SK-N-SH treated with all-trans-retinoic acid at 6 μM for 48 hours (cell line): Measurements from ENCODE around the gene FAM174B.

Experiments used
- ATAC-seq: fragments of 200-7000 bp; cut with Tn5 transposase; 3 replicates; pipeline ENCODE4 v1.9.1; 2020; ENCODE audit warnings: mild to moderate bottlenecking, moderate library complexity
- CREB5 ChIP-seq: fragments of 250-450 bp; sonication (Bioruptor Pico); IDR thresholded peaks from 2 replicates; pipeline ENCODE4 v1.5.1; 2020; ENCODE audit warnings: low read depth, mild to moderate bottlenecking, moderate library complexity
- CSRNP3 ChIP-seq: fragments of 250-450 bp; sonication (Bioruptor Pico); IDR thresholded peaks from 2 replicates; pipeline ENCODE4 v1.5.1; 2021; ENCODE audit warnings: mild to moderate bottlenecking, moderate library complexity
- GLIS3 ChIP-seq: fragments of 250-450 bp; sonication (Bioruptor Pico); IDR thresholded peaks from 2 replicates; pipeline ENCODE4 v1.5.0; 2020; ENCODE audit warnings: mild to moderate bottlenecking, moderate library complexity
- OSR1 ChIP-seq: fragments of 250-450 bp; sonication (Bioruptor Pico); IDR thresholded peaks from 2 replicates; pipeline ENCODE4 v1.8.0; 2022; ENCODE audit warnings: moderate library complexity, mild to moderate bottlenecking, inconsistent platforms
- PPARA ChIP-seq: fragments of 250-450 bp; sonication (Bioruptor Pico); IDR thresholded peaks from 2 replicates; pipeline ENCODE4 v1.5.0; 2020; ENCODE audit warnings: mild to moderate bottlenecking, borderline replicate concordance
- RARB ChIP-seq: fragments of 250-450 bp; sonication (Bioruptor Pico); IDR thresholded peaks from 2 replicates; pipeline ENCODE4 v1.8.0; 2021; ENCODE audit warnings: mild to moderate bottlenecking, moderate library complexity
- SNAI2 ChIP-seq: fragments of 250-450 bp; sonication (Bioruptor Pico); IDR thresholded peaks from 2 replicates; pipeline ENCODE4 v1.5.0; 2020; ENCODE audit warnings: mild to moderate bottlenecking, moderate library complexity
- TCF4 ChIP-seq: fragments of 250-450 bp; sonication (Bioruptor Pico); IDR thresholded peaks from 2 replicates; pipeline ENCODE4 v1.8.0; 2021; ENCODE audit warnings: mild to moderate bottlenecking, moderate library complexity, borderline replicate concordance
- TOX ChIP-seq: fragments of 250-450 bp; sonication (Bioruptor Pico); IDR thresholded peaks from 2 replicates; pipeline ENCODE4 v1.8.0; 2021; ENCODE audit warnings: mild to moderate bottlenecking, moderate library complexity, borderline replicate concordance
- TSHZ2 ChIP-seq: fragments of 250-450 bp; sonication (Bioruptor Pico); IDR thresholded peaks from 2 replicates; pipeline ENCODE4 v1.5.0; 2020; ENCODE audit warnings: mild to moderate bottlenecking, moderate library complexity
- ZC3H10 ChIP-seq: fragments of 250-450 bp; sonication (Bioruptor Pico); IDR thresholded peaks from 2 replicates; pipeline ENCODE4 v1.5.1; 2021; ENCODE audit warnings: mild to moderate bottlenecking, moderate library complexity
- ZFP3 ChIP-seq: fragments of 250-450 bp; sonication (Bioruptor Pico); IDR thresholded peaks from 2 replicates; pipeline ENCODE4 v1.5.0; 2020; ENCODE audit warnings: mild to moderate bottlenecking, moderate library complexity
- ZFP30 ChIP-seq: fragments of 450-650 bp; formaldehyde crosslinking; IDR thresholded peaks from 2 replicates; pipeline ENCODE4 v1.5.0; 2022; ENCODE audit warnings: mild to moderate bottlenecking, moderate library complexity
- ZNF565 ChIP-seq: fragments of 450-650 bp; formaldehyde crosslinking; conservative IDR thresholded peaks from 2 replicates; pipeline ENCODE4 v1.5.0; 2020; ENCODE audit warnings: low read depth, mild to moderate bottlenecking, moderate library complexity
- ZNF70 ChIP-seq: fragments of 450-650 bp; formaldehyde crosslinking; IDR thresholded peaks from 2 replicates; pipeline ENCODE4 v1.5.0; 2020; ENCODE audit warnings: mild to moderate bottlenecking, moderate library complexity
- TF ChIP-seq, protein P1 (sequence below): fragments of 250-450 bp; sonication (Bioruptor Pico); IDR thresholded peaks from 2 replicates; pipeline ENCODE4 v1.8.0; 2020; ENCODE audit warnings: mild to moderate bottlenecking, moderate library complexity, borderline replicate concordance
- TF ChIP-seq, protein P2 (sequence below): fragments of 250-450 bp; sonication (Bioruptor Pico); IDR thresholded peaks from 2 replicates; pipeline ENCODE4 v1.8.0; 2021; ENCODE audit warnings: low read depth, mild to moderate bottlenecking, moderate library complexity, borderline replicate concordance

The FAM174B gene

GRCh38 chr15:92583096-92584034 lies 72.2 kb downstream of the FAM174B start (continued):
- TF ChIP-seq OSR1 (CRISPR knock-in tag) (no peak), ZFP30 (no peak)

DNA sequence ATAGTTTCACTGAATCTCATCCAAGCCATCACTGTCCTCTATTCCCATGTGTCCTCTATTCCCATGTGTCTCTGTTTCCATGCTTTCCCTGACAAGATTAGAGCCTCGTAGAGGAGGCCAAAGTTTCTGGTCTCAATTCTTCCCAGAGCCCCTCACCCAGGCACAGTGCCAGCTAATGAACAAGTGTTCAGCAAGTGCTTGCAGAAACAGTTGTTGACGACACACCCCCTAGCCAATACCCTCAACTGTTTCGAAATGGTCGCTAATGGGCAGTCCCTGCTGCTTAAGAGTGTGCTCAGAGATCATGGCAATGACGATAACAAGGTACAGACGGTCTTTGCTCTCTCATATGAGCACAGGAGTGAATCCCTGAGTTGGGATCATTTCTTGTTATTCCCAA lies 73.4 kb downstream of the FAM174B start:
- TF ChIP-seq RARB (CRISPR knock-in tag) (no peak), ZNF70 (CRISPR knock-in tag) (no peak), CREB5 (CRISPR knock-in tag) (no peak), PPARA (CRISPR knock-in tag) (no peak), TCF4 (CRISPR knock-in tag) (no peak), TOX (CRISPR knock-in tag) (no peak), ZFP3 (CRISPR knock-in tag) (no peak), SNAI2 (CRISPR knock-in tag) (no peak), GLIS3 (CRISPR knock-in tag) (no peak)
- no peak for ATAC-seq

DNA sequence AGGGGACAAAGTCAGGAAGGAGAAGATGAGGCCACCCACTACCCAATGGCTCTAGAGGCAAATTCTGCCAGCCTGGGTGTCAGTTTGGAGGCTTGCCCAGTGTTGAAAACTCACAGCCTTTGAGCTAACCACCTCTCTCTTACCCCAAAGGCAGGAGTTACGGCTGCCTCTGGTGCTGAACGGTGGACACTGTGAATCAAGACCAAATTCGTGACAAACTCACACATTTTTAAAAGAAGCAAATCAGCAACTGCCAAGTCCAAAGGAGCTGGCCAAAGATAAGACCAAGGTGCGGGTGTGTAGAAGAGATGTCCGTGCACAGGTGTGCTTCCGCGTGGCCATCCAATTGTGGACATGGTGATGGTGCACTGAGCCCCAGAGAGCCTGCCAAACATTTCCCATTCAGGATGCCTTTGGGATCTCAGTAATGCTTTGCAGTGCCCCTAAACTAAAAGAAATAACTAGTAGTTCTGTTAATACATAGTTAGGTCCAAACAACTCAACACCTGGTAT lies 74.6 kb downstream of the FAM174B start:
- TF ChIP-seq RARB (CRISPR knock-in tag) (no peak), GLIS3 (CRISPR knock-in tag) (no peak), ZNF565 (CRISPR knock-in tag) (no peak), TSHZ2 (CRISPR knock-in tag) (no peak), SNAI2 (CRISPR knock-in tag) (no peak), CSRNP3 (CRISPR knock-in tag) (no peak), TCF4 (CRISPR knock-in tag) (no peak)
- TF ChIP-seq, protein P1, sequence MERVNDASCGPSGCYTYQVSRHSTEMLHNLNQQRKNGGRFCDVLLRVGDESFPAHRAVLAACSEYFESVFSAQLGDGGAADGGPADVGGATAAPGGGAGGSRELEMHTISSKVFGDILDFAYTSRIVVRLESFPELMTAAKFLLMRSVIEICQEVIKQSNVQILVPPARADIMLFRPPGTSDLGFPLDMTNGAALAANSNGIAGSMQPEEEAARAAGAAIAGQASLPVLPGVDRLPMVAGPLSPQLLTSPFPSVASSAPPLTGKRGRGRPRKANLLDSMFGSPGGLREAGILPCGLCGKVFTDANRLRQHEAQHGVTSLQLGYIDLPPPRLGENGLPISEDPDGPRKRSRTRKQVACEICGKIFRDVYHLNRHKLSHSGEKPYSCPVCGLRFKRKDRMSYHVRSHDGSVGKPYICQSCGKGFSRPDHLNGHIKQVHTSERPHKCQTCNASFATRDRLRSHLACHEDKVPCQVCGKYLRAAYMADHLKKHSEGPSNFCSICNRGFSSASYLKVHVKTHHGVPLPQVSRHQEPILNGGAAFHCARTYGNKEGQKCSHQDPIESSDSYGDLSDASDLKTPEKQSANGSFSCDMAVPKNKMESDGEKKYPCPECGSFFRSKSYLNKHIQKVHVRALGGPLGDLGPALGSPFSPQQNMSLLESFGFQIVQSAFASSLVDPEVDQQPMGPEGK = no peak
- ATAC-seq = no peak

- TF ChIP-seq, protein P2, sequence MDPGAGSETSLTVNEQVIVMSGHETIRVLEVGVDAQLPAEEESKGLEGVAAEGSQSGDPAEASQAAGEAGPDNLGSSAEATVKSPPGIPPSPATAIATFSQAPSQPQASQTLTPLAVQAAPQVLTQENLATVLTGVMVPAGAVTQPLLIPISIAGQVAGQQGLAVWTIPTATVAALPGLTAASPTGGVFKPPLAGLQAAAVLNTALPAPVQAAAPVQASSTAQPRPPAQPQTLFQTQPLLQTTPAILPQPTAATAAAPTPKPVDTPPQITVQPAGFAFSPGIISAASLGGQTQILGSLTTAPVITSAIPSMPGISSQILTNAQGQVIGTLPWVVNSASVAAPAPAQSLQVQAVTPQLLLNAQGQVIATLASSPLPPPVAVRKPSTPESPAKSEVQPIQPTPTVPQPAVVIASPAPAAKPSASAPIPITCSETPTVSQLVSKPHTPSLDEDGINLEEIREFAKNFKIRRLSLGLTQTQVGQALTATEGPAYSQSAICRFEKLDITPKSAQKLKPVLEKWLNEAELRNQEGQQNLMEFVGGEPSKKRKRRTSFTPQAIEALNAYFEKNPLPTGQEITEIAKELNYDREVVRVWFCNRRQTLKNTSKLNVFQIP (CRISPR knock-in tag) = no peak
- no peak for TF ChIP-seq ZC3H10 (CRISPR knock-in tag)
- ATAC-seq = no peak
Observed at GRCh38 chr15:92580521-92580920, 75.1 kb downstream of the FAM174B start.
